Measurements from ENCODE around the gene ZFP92.

ZFP92 gene

GRCh38 chrX:153438532-153438931 lies 27.3 kb downstream of the ZFP92 start:
- no peak for DNase-seq (ENCODE audit: low read depth in 1 of 2, low spot score in 1 of 2)

GRCh38 chrX:153439977-153440376 lies 28.7 kb downstream of the ZFP92 start:
- no peak for DNase-seq (ENCODE audit: low read depth in 1 of 2, low spot score in 1 of 2)

GRCh38 chrX:153440556-153441135 lies 29.4 kb downstream of the ZFP92 start:
- no peak for DNase-seq (ENCODE audit: low read depth in 1 of 2, low spot score in 1 of 2)

GRCh38 chrX:153441296-153441695 lies 30.0 kb downstream of the ZFP92 start:
- no peak for DNase-seq (ENCODE audit: low read depth in 1 of 2, low spot score in 1 of 2)

- DNase-seq (ENCODE audit: low read depth in 1 of 2, low spot score in 1 of 2) = no peak
Measured at GRCh38 chrX:153441981-153442380, 30.7 kb downstream of the ZFP92 start.

- no peak for DNase-seq (ENCODE audit: low read depth in 1 of 2, low spot score in 1 of 2)
Measured at GRCh38 chrX:153442463-153442862, 31.2 kb downstream of the ZFP92 start.

GRCh38 chrX:153443476-153444332 lies 32.4 kb downstream of the ZFP92 start:
- no peak for DNase-seq (ENCODE audit: low read depth in 1 of 2, low spot score in 1 of 2)

GRCh38 chrX:153444333-153445011 lies 33.2 kb downstream of the ZFP92 start:
- DNase-seq (ENCODE audit: low read depth in 1 of 2, low spot score in 1 of 2) = no peak

- DNase-seq (ENCODE audit: low read depth in 1 of 2, low spot score in 1 of 2) = no peak
Measured at GRCh38 chrX:153445106-153445855, 34.0 kb downstream of the ZFP92 start.

- no peak for DNase-seq (ENCODE audit: low read depth in 1 of 2, low spot score in 1 of 2)
Measured at GRCh38 chrX:153445856-153446635, 34.8 kb downstream of the ZFP92 start, which contains the start of gene TREX2. Gene TREX2 (minus strand): TSS chrX:153446056. CDS start chrX:153445430, 626 bp downstream.

- no peak for DNase-seq (ENCODE audit: low read depth in 1 of 2, low spot score in 1 of 2)
Measured at GRCh38 chrX:153446636-153446936, 35.3 kb downstream of the ZFP92 start.

GRCh38 chrX:153446950-153447580 lies 35.8 kb downstream of the ZFP92 start:
- DNase-seq (ENCODE audit: low read depth in 1 of 2, low spot score in 1 of 2) = no peak

- DNase-seq (ENCODE audit: low read depth in 1 of 2, low spot score in 1 of 2) = no peak
Measured at GRCh38 chrX:153447581-153447960, 36.3 kb downstream of the ZFP92 start.

GRCh38 chrX:153448556-153449367 lies 37.5 kb downstream of the ZFP92 start:
- no peak for DNase-seq (ENCODE audit: low read depth in 1 of 2, low spot score in 1 of 2)

- DNase-seq (ENCODE audit: low read depth in 1 of 2, low spot score in 1 of 2) = no peak
Measured at GRCh38 chrX:153449368-153450113, 38.3 kb downstream of the ZFP92 start.

- DNase-seq (ENCODE audit: low read depth in 1 of 2, low spot score in 1 of 2) = no peak
Measured at GRCh38 chrX:153450114-153450948, 39.1 kb downstream of the ZFP92 start.

GRCh38 chrX:153450949-153451277 lies 39.6 kb downstream of the ZFP92 start:
- no peak for DNase-seq (ENCODE audit: low read depth in 1 of 2, low spot score in 1 of 2)
